Breast epithelium (tissue), 4 donors: ENCODE results near the gene SLC44A1. TPM values are rescaled to one million over a fixed set of nuclear protein-coding genes. Genes with fewer than 3 reads are reported as not detected.

Experiments used
- DNase-seq, 2 donors: peaks; one replicate each; pipeline ENCODE4 v3.0.0-alpha.2; 2019; ENCODE audit warnings: low spot score in 2 of 2
- H3K27ac ChIP-seq, 2 donors: fragments of 200-600 bp; sonication (generic) in 1 of 2; one replicate each; pipeline ENCODE4 v1.5.1; 2016 to 2019; ENCODE audit warnings: mild to moderate bottlenecking in 1 of 2
- H3K27me3 ChIP-seq, 2 donors: fragments of 200-600 bp; sonication (generic) in 1 of 2; one replicate each; pipeline versions ENCODE4 v1.5.1 to v1.6.0; 2017 to 2019; ENCODE audit warnings: control low read depth in 1 of 2, mild to moderate bottlenecking in 1 of 2
- H3K36me3 ChIP-seq: fragments of 200-600 bp; one replicate; pipeline ENCODE4 v1.5.1; 2019
- H3K4me1 ChIP-seq, 2 donors: fragments of 200-600 bp; sonication (generic); one replicate each; pipeline ENCODE4 v1.5.1; 2016 to 2019; ENCODE audit warnings: control low read depth in 1 of 2
- H3K4me3 ChIP-seq, 3 donors: fragments of 200-600 bp; sonication (generic); 1 replicate in 2 of 3; 2 replicates in 1 of 3; pipeline ENCODE4 v1.5.1; 2016 to 2019; ENCODE audit warnings: mild to moderate bottlenecking in 3 of 3, moderate library complexity in 2 of 3
- H3K9me3 ChIP-seq, 2 donors: fragments of 200-600 bp; sonication (generic) in 1 of 2; one replicate each; pipeline ENCODE4 v1.5.1; 2016 to 2019; ENCODE audit warnings: control low read depth in 1 of 2
- CTCF ChIP-seq, 3 donors: fragments of 450-650 bp; IDR thresholded peaks; one replicate each; pipeline ENCODE4 v1.5.1; 2016 to 2017; ENCODE audit warnings: antibody characterized with exemption in 3 of 3, mild to moderate bottlenecking in 3 of 3, moderate library complexity in 3 of 3
- POLR2A ChIP-seq: fragments of 450-650 bp; IDR thresholded peaks from one replicate; pipeline ENCODE4 v1.6.1; 2016; ENCODE audit warnings: antibody characterized with exemption, mild to moderate bottlenecking, moderate library complexity
- POLR2AphosphoS5 ChIP-seq, 3 donors: sonication (generic); formaldehyde crosslinking; IDR thresholded peaks; one replicate each; pipeline ENCODE4 v1.6.1; 2017; ENCODE audit warnings: antibody characterized with exemption in 3 of 3
- intact Hi-C: fragments of 100-400 bp; cut with DNase I; formaldehyde crosslinking; loops from one replicate; pipeline ENCODE4 v1.15.1; 2023; ENCODE audit warnings: low total_unique reads
- total RNA-seq, 3 donors: library from RNA; depleted of rRNA; stranded (reverse); fragments of >200 nt; gene quantifications; one replicate each; pipeline ENCODE4 v1.1.0, GENCODE V29; 2016

SLC44A1 gene
- total RNA-seq, 3 donors from 2014 or later, result 53.7 to 62.6 (median 61.1) TPM

GRCh38 chr9:105241356-105242043 lies 3.0 kb upstream of the SLC44A1 start:
- no peak for TF ChIP-seq CTCF (IDR thresholded peaks at IDR 0.05)
- no peak for TF ChIP-seq POLR2A
- no peak for TF ChIP-seq POLR2AphosphoS5 (IDR thresholded peaks at IDR 0.05)
- intact Hi-C loops, result no loop called here
- H3K4me1 ChIP-seq, result peaks cover 0 to 6% of the 10 kb centered on the region in 2 donors

GRCh38 chr9:105242062-105242461 lies 2.4 kb upstream of the SLC44A1 start:
- Histone ChIP-seq H3K4me1 (peaks cover 0 to 6% of the 10 kb centered on the region in 2 donors), H3K4me3 (peak overlapping the region in 1 of 3 donors; percentile 4), H3K27ac (peak overlapping the region; percentile 27 to 90), H3K36me3 (no peaks in the 10 kb centered on the region), H3K9me3 (no peaks in the 10 kb centered on the region), H3K27me3 (no peaks in the 10 kb centered on the region)
- TF ChIP-seq CTCF (IDR thresholded peaks at IDR 0.05), result no peak
- TF ChIP-seq POLR2A, result no peak
- no peak for TF ChIP-seq POLR2AphosphoS5 (IDR thresholded peaks at IDR 0.05)
- DNase-seq, result no peak
- intact Hi-C loops, result no loop called here

More at GRCh38 chr9:105241356-105242043, 3.0 kb upstream of the SLC44A1 start:
- Histone ChIP-seq H3K27me3 (no peaks in the 10 kb centered on the region), H3K9me3 (no peaks in the 10 kb centered on the region), H3K27ac (peak overlapping the region in 1 of 2 donors; percentile 33), H3K4me3 (no peak overlapping the region), H3K36me3 (no peaks in the 10 kb centered on the region)
- DNase-seq, result no peak

- Histone ChIP-seq H3K4me1 (peaks cover 0 to 6% of the 10 kb centered on the region in 2 donors), H3K36me3 (no peaks in the 10 kb centered on the region), H3K9me3 (no peaks in the 10 kb centered on the region), H3K27ac (peak overlapping the region; percentile 27 to 90), H3K4me3 (peak overlapping the region in 1 of 3 donors; percentile 4), H3K27me3 (no peaks in the 10 kb centered on the region)
- no peak for DNase-seq
- TF ChIP-seq CTCF (IDR thresholded peaks at IDR 0.05) (no peak), POLR2AphosphoS5 (IDR thresholded peaks at IDR 0.05) (no peak), POLR2A (no peak)
- intact Hi-C loops, result no loop called here
Measured at GRCh38 chr9:105242557-105242956, 1.9 kb upstream of the SLC44A1 start.

GRCh38 chr9:105243015-105243686 lies 1.3 kb upstream of the SLC44A1 start:
- intact Hi-C loops, result no loop called here
- no peak for DNase-seq
- Histone ChIP-seq H3K36me3 (no peaks in the 10 kb centered on the region), H3K4me3 (no peak overlapping the region), H3K27ac (peak overlapping the region; percentile 10 to 90), H3K9me3 (no peaks in the 10 kb centered on the region), H3K27me3 (no peaks in the 10 kb centered on the region), H3K4me1 (peaks cover 0 to 6% of the 10 kb centered on the region in 2 donors)
- TF ChIP-seq POLR2A, result no peak
- TF ChIP-seq POLR2AphosphoS5 (IDR thresholded peaks at IDR 0.05), result no peak
- no peak for TF ChIP-seq CTCF (IDR thresholded peaks at IDR 0.05)

GRCh38 chr9:105244734-105245028 lies 230 bp downstream of the SLC44A1 start:
- DNase-seq, result no peak
- TF ChIP-seq CTCF (IDR thresholded peaks at IDR 0.05) (no peak), POLR2A (no peak), POLR2AphosphoS5 (IDR thresholded peaks at IDR 0.05) (no peak)
- intact Hi-C loops, result no loop called here
- no peaks in the 10 kb centered on the region for H3K36me3 ChIP-seq
- H3K9me3 ChIP-seq, result no peaks in the 10 kb centered on the region
- peak overlapping the region; percentile 90 to 93 for H3K27ac ChIP-seq
- peaks cover 0 to 6% of the 10 kb centered on the region in 2 donors for H3K4me1 ChIP-seq
- H3K4me3 ChIP-seq, result peak overlapping the region; percentile 89 to 93 (median 90)
- no peaks in the 10 kb centered on the region for H3K27me3 ChIP-seq
